ENCODE data around the gene FILIP1L. TPM values are rescaled to one million over a fixed set of nuclear protein-coding genes. Genes with fewer than 3 reads are reported as not detected.

Gene FILIP1L
- polyA plus RNA-seq, 1 donor: 36.3 TPM

Other genes with a start within 250 kb of the FILIP1L start
- gene TBC1D23, start 146.5 kb upstream of the FILIP1L start, polyA plus RNA-seq: 37.1 TPM
- 78.8 TPM for gene NIT2, start 220.3 kb upstream of the FILIP1L start, polyA plus RNA-seq

Data from large intestine (tissue), 1 donor.